Measurements from ENCODE around the gene KCNJ16.

KCNJ16 gene

GRCh38 chr17:70134777-70135176 is 59.8 kb downstream of the KCNJ16 start:
- DNase-seq, result no peak

- no peak for DNase-seq
Measured at GRCh38 chr17:70136131-70136530, 61.1 kb downstream of the KCNJ16 start.

- DNase-seq, result peak; percentile 83
Measured at GRCh38 chr17:70137451-70138230, 62.6 kb downstream of the KCNJ16 start.

- DNase-seq, result no peak
Measured at GRCh38 chr17:70138291-70138865, 63.4 kb downstream of the KCNJ16 start.

GRCh38 chr17:70139449-70139993 is 64.5 kb downstream of the KCNJ16 start:
- no peak for DNase-seq

GRCh38 chr17:70144260-70144846 is 69.3 kb downstream of the KCNJ16 start:
- DNase-seq, result peak; percentile 39

- no peak for DNase-seq
Measured at GRCh38 chr17:70153210-70153609, 78.2 kb downstream of the KCNJ16 start.

GRCh38 chr17:70157151-70157550 is 82.1 kb downstream of the KCNJ16 start:
- DNase-seq, result no peak

- DNase-seq, result no peak
Measured at GRCh38 chr17:70158180-70158579, 83.2 kb downstream of the KCNJ16 start.

GRCh38 chr17:70158591-70158990 is 83.6 kb downstream of the KCNJ16 start:
- DNase-seq, result no peak

GRCh38 chr17:70159980-70160379 is 85.0 kb downstream of the KCNJ16 start:
- no peak for DNase-seq

GRCh38 chr17:70161519-70161918 is 86.5 kb downstream of the KCNJ16 start:
- no peak for DNase-seq

GRCh38 chr17:70165383-70165782 is 90.4 kb downstream of the KCNJ16 start:
- no peak for DNase-seq

- no peak for DNase-seq
Measured at GRCh38 chr17:70166615-70167014, 91.6 kb downstream of the KCNJ16 start.

- DNase-seq, result peak; percentile 66
Measured at GRCh38 chr17:70168044-70168976, 93.3 kb downstream of the KCNJ16 start.

- DNase-seq, result peak; percentile 97
Measured at GRCh38 chr17:70168977-70169708, 94.1 kb downstream of the KCNJ16 start, which contains the start of gene KCNJ2. Gene KCNJ2 (plus strand): TSS chr17:70169532. CDS start chr17:70175040, 5,508 bp downstream.

- DNase-seq, result peak; percentile 40
Measured at GRCh38 chr17:70169709-70170597, 94.9 kb downstream of the KCNJ16 start.

- peak; percentile 15 for DNase-seq
Measured at GRCh38 chr17:70171159-70171558, 96.1 kb downstream of the KCNJ16 start.

GRCh38 chr17:70172449-70172848 is 97.4 kb downstream of the KCNJ16 start:
- DNase-seq, result no peak

- peak; percentile 43 for DNase-seq
Measured at GRCh38 chr17:70172923-70173322, 97.9 kb downstream of the KCNJ16 start.

GRCh38 chr17:70173681-70174080 is 98.7 kb downstream of the KCNJ16 start:
- DNase-seq, result no peak

All from suppressor macrophage treated with lipopolysaccharide for 4 hours (primary cell).